ENCODE data around the gene SLC35F3. TPM values are rescaled to one million over a fixed set of nuclear protein-coding genes. Genes with fewer than 3 reads are reported as not detected.
A peak's percentile ranks its signal among the peaks of the same experiment; 100 is the strongest.

The SLC35F3 gene
- total and polyA plus RNA-seq, 9 of the 15 experiments (the other 6 are each of a cell fraction or from before 2014, with no cell fraction given), result 0.04 to 0.07 (median 0.04) TPM; not detected in 6

- TF ChIP-seq ZNF395 (CRISPR knock-in tag; IDR thresholded peaks at IDR 0.05) (0 out of 2 replicates have a peak, but pooled peaks have one; percentile 23), RB1 (IDR thresholded peaks at IDR 0.05; ENCODE audit: low read depth) (0 out of 2 replicates have a peak, but pooled peaks have one; percentile 18), REST (IDR thresholded peaks at IDR 0.05; ENCODE audit: borderline replicate concordance) (peak; percentile 41; the same call in 1 of the 2 replicates), REST (CRISPR knock-in tag; IDR thresholded peaks at IDR 0.05; ENCODE audit: low read depth) (no peak), CREB3L1 (IDR thresholded peaks at IDR 0.05; ENCODE audit: borderline replicate concordance, low read depth) (no peak), MAZ (CRISPR knock-in tag; conservative IDR thresholded peaks at IDR 0.05 in 1 of 2, IDR thresholded peaks at IDR 0.05 in 1 of 2) (0 out of 4 replicates have a peak, but pooled peaks have one; percentile 22 to 33), MTA2 (IDR thresholded peaks at IDR 0.05; ENCODE audit: low read depth) (no peak), MBD1 (CRISPR knock-in tag; IDR thresholded peaks at IDR 0.05) (peak; percentile 63; the same call in 1 of the 2 replicates), DMBX1 (CRISPR knock-in tag; IDR thresholded peaks at IDR 0.05; ENCODE audit: borderline replicate concordance) (0 out of 2 replicates have a peak, but pooled peaks have one; percentile 39), KDM2B (CRISPR knock-in tag; IDR thresholded peaks at IDR 0.05) (0 out of 2 replicates have a peak, but pooled peaks have one; percentile 45), GABPA (tag; conservative IDR thresholded peaks at IDR 0.05; ENCODE audit: low read depth) (no peak), PPARD (CRISPR knock-in tag; IDR thresholded peaks at IDR 0.05) (no peak), ARID1B (IDR thresholded peaks at IDR 0.05) (no peak)
Observed at GRCh38 chr1:234326497-234327366, 422.3 kb downstream of the SLC35F3 start (continued).

Data from K562 (cell line).